ENCODE data around the gene SNX13.

- no peak for TF ChIP-seq POLR2A (IDR thresholded peaks at IDR 0.05; ENCODE audit: low read length)
- no peak for TF ChIP-seq GATA1 (IDR thresholded peaks at IDR 0.05; ENCODE audit: low read depth, low read length)
Measured at GRCh38 chr7:17948526-17949238, 8.4 kb upstream of the SNX13 start.

Data from erythroblast (primary cell).